Keratinocyte (primary cell): ENCODE data around the gene DRC1.

Experiments
- EZH2 ChIP-seq: IDR thresholded peaks from one replicate; pipeline ENCODE4 v1.6.1; 2012; ENCODE audit warnings: inconsistent platforms, mild to moderate bottlenecking, low read length, moderate library complexity
- TF ChIP-seq, protein P1 (sequence below), 3 experiments: IDR thresholded peaks in 1 of 3; conservative IDR thresholded peaks in 1 of 3; optimal IDR thresholded peaks in 1 of 3; 2 replicates in 2 of 3; 3 replicates in 1 of 3; pipeline versions ENCODE3 to v1.5.1; 2011; ENCODE audit warnings: low read length in 3 of 3, mild to moderate bottlenecking in 3 of 3, moderate library complexity in 2 of 3, control low read depth in 1 of 3, inconsistent platforms in 1 of 3; ENCODE audit not compliant: insufficient read depth in 2 of 3; ENCODE audit errors: extremely low read depth in 1 of 3

DNA sequence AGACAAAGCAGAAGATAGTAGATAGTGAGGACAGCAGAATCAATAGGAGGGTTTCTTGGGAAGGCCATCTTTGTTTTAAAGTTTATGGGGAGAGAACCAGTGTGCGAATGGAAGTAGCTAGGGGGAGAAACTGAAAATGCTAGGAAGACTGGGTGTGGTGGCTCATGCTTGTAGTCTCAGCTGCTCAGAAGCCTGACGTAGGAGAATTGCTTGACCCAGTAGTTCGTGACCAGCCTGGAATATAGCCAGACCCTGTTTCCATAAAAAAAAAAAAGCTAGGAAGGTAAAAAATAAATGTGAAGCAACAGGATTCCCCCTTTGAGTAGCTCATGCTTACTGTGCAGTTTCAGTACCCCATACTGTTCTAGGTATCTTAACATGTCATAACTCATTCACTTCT, 19.2 kb upstream of the DRC1 start:
- TF ChIP-seq, protein P1, sequence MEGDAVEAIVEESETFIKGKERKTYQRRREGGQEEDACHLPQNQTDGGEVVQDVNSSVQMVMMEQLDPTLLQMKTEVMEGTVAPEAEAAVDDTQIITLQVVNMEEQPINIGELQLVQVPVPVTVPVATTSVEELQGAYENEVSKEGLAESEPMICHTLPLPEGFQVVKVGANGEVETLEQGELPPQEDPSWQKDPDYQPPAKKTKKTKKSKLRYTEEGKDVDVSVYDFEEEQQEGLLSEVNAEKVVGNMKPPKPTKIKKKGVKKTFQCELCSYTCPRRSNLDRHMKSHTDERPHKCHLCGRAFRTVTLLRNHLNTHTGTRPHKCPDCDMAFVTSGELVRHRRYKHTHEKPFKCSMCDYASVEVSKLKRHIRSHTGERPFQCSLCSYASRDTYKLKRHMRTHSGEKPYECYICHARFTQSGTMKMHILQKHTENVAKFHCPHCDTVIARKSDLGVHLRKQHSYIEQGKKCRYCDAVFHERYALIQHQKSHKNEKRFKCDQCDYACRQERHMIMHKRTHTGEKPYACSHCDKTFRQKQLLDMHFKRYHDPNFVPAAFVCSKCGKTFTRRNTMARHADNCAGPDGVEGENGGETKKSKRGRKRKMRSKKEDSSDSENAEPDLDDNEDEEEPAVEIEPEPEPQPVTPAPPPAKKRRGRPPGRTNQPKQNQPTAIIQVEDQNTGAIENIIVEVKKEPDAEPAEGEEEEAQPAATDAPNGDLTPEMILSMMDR (optimal IDR thresholded peaks at IDR 0.05 in 1 of 3, IDR thresholded peaks at IDR 0.05 in 1 of 3, conservative IDR thresholded peaks at IDR 0.05 in 1 of 3; ENCODE audit: extremely low read depth in 1 of 3, insufficient read depth in 2 of 3, low read length in 3 of 3), result no peak
- TF ChIP-seq EZH2, result no peak
